ENCODE data around the gene ZNF407.

The ZNF407 gene

DNA sequence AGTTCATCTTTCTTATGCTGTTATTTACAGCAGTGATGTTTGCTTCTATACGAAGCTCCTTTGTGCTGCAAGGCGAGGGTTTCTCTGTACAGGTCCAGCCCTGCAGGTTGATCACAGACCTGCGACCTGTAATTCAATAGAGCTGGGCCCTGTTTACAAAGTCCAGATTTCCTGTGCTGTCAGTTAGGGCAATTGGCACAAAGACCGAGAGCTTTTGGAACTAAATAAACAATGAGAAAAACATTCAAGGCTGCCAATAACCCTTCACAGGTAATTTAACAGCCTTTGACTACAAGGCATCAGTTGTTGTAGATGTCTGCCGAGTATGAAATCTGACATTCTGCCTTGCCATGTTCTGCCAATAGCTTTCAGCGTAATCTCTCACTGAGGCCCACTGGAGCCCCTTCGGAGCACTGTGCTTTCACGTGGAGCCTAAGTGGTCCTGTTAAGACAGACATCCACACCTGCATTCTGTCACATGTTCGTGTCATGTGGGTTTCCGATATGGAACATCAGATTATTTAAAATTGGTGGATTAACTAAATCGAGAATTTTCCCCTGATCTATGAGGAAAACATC lies 378.8 kb downstream of the ZNF407 start:
- Histone ChIP-seq H3K9me3 (ENCODE audit: severe bottlenecking) (no peaks in the 10 kb centered on the region), H3K27me3 (ENCODE audit: insufficient read depth, poor library complexity, severe bottlenecking) (no peaks in the 10 kb centered on the region), H3K36me3 (ENCODE audit: low read depth) (no peaks in the 10 kb centered on the region), H3K4me3 (ENCODE audit: severe bottlenecking) (no peak overlapping the region), H3K4me1 (ENCODE audit: insufficient read depth, poor library complexity, severe bottlenecking) (no peaks in the 10 kb centered on the region), H3K27ac (ENCODE audit: poor library complexity, severe bottlenecking) (no peak overlapping the region)
- TF ChIP-seq, protein P1, sequence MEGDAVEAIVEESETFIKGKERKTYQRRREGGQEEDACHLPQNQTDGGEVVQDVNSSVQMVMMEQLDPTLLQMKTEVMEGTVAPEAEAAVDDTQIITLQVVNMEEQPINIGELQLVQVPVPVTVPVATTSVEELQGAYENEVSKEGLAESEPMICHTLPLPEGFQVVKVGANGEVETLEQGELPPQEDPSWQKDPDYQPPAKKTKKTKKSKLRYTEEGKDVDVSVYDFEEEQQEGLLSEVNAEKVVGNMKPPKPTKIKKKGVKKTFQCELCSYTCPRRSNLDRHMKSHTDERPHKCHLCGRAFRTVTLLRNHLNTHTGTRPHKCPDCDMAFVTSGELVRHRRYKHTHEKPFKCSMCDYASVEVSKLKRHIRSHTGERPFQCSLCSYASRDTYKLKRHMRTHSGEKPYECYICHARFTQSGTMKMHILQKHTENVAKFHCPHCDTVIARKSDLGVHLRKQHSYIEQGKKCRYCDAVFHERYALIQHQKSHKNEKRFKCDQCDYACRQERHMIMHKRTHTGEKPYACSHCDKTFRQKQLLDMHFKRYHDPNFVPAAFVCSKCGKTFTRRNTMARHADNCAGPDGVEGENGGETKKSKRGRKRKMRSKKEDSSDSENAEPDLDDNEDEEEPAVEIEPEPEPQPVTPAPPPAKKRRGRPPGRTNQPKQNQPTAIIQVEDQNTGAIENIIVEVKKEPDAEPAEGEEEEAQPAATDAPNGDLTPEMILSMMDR (IDR thresholded peaks at IDR 0.05; ENCODE audit: poor library complexity, severe bottlenecking): no peak
- no peak for DNase-seq (ENCODE audit: low spot score)
- ATAC-seq (ENCODE audit: low read depth): no peak

GRCh38 chr18:74977041-74977440 lies 379.4 kb downstream of the ZNF407 start:
- ATAC-seq (ENCODE audit: low read depth) (no peak), DNase-seq (ENCODE audit: low spot score) (no peak)
- Histone ChIP-seq H3K27ac (ENCODE audit: poor library complexity, severe bottlenecking) (no peak overlapping the region), H3K36me3 (ENCODE audit: low read depth) (no peaks in the 10 kb centered on the region), H3K4me1 (ENCODE audit: insufficient read depth, poor library complexity, severe bottlenecking) (no peaks in the 10 kb centered on the region), H3K9me3 (ENCODE audit: severe bottlenecking) (no peaks in the 10 kb centered on the region), H3K4me3 (ENCODE audit: severe bottlenecking) (no peak overlapping the region), H3K27me3 (ENCODE audit: insufficient read depth, poor library complexity, severe bottlenecking) (no peaks in the 10 kb centered on the region)
- TF ChIP-seq, protein P1 (IDR thresholded peaks at IDR 0.05; ENCODE audit: poor library complexity, severe bottlenecking): no peak

GRCh38 chr18:74980669-74981068 lies 383.0 kb downstream of the ZNF407 start:
- no peak for DNase-seq (ENCODE audit: low spot score)
- no peak overlapping the region for H3K4me3 ChIP-seq (ENCODE audit: severe bottlenecking)
- TF ChIP-seq, protein P1 (IDR thresholded peaks at IDR 0.05; ENCODE audit: poor library complexity, severe bottlenecking): no peak
- no peak overlapping the region for H3K27ac ChIP-seq (ENCODE audit: poor library complexity, severe bottlenecking)
- ATAC-seq (ENCODE audit: low read depth): no peak
- no peaks in the 10 kb centered on the region for H3K4me1 ChIP-seq (ENCODE audit: insufficient read depth, poor library complexity, severe bottlenecking)
- no peaks in the 10 kb centered on the region for H3K27me3 ChIP-seq (ENCODE audit: insufficient read depth, poor library complexity, severe bottlenecking)
- H3K36me3 ChIP-seq (ENCODE audit: low read depth): no peaks in the 10 kb centered on the region
- H3K9me3 ChIP-seq (ENCODE audit: severe bottlenecking): no peaks in the 10 kb centered on the region

- Histone ChIP-seq H3K36me3 (ENCODE audit: low read depth) (no peaks in the 10 kb centered on the region), H3K9me3 (ENCODE audit: severe bottlenecking) (no peaks in the 10 kb centered on the region), H3K27me3 (ENCODE audit: insufficient read depth, poor library complexity, severe bottlenecking) (no peaks in the 10 kb centered on the region), H3K4me1 (ENCODE audit: insufficient read depth, poor library complexity, severe bottlenecking) (no peaks in the 10 kb centered on the region), H3K27ac (ENCODE audit: poor library complexity, severe bottlenecking) (no peak overlapping the region), H3K4me3 (ENCODE audit: severe bottlenecking) (no peak overlapping the region)
- ATAC-seq (ENCODE audit: low read depth): no peak
- DNase-seq (ENCODE audit: low spot score): no peak
- TF ChIP-seq, protein P1 (IDR thresholded peaks at IDR 0.05; ENCODE audit: poor library complexity, severe bottlenecking): no peak
These were observed 383.8 kb downstream of the ZNF407 start for GRCh38 chr18:74981476-74981875.

DNA sequence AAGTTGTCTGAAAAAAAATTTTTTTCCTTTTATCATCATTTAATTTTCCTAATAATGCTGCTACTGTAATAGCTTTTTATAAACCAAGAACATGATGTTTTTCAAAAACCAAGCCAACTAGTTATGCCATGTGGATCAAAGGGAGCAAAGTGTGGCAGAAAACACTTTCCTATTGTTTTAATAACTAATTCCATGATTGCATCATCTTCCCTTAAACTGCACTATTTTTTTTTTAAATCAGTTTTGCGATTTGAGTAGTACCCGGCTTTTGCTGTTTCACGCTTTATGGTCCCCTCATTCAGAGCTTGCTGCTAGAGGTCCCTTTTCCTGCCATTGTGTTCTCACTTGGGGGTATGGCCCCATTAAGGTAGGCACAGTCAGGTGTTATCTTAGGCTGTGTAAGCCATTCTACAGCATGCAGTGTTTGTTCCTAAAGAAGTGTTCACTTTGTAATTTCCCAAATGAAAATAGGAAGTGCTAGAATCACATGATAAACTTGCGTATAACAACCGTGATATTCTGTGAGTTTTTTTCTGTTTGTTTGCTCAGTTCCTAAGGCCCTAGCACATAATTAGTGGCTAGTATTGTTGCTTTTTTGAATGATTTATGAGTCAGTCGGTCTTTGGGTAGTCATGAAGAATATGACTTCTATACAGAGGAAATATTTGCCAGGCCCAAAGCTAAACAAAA lies 385.4 kb downstream of the ZNF407 start:
- Histone ChIP-seq H3K27ac (ENCODE audit: poor library complexity, severe bottlenecking) (no peak overlapping the region), H3K4me3 (ENCODE audit: severe bottlenecking) (no peak overlapping the region), H3K36me3 (ENCODE audit: low read depth) (no peaks in the 10 kb centered on the region), H3K4me1 (ENCODE audit: insufficient read depth, poor library complexity, severe bottlenecking) (no peaks in the 10 kb centered on the region), H3K27me3 (ENCODE audit: insufficient read depth, poor library complexity, severe bottlenecking) (no peaks in the 10 kb centered on the region), H3K9me3 (ENCODE audit: severe bottlenecking) (no peaks in the 10 kb centered on the region)
- DNase-seq (ENCODE audit: low spot score) (no peak), ATAC-seq (ENCODE audit: low read depth) (no peak)
- TF ChIP-seq, protein P1 (IDR thresholded peaks at IDR 0.05; ENCODE audit: poor library complexity, severe bottlenecking): no peak

All from RWPE2 (cell line).